Measurements from ENCODE around the gene FAM236C. TPM values are rescaled to one million over a fixed set of nuclear protein-coding genes. Genes with fewer than 3 reads are reported as not detected.
"Not testable (repeated sequence)": the region's sequence is repeated elsewhere in the genome, so short reads cannot be mapped to it uniquely, and the experiment has no call there.

Gene FAM236C
- not detected for total RNA-seq
- not detected for polyA plus RNA-seq
- long read RNA-seq, donor 1: 0 reads
- long read RNA-seq, donor 2: 0 reads

DNA sequence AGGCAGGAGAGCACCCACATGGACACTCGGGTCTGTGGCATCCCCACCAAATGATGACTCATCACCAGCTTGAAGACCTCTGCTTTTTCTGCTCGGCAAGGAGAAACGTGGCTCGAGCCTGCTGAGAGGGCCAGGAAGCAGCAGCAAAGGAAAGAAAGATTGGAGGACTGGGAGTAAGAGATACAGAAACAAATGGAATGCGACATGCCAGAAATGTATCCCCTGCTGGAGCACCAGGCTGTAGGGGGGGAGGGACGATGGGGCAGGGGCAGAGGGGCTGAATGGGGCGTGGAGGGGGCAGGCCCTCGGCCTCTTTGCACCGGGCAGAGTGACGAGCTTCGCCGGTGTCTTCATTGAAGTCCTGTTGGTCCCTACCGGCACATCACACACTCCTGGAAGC, at the start of gene FAM236C:
FAM236C (plus strand) TSS at position 301 of the 400 bp plus-strand sequence. CDS start 100 bp downstream, outside the sequence.
- no CpG with 5 or more reads among the region's 13 CpGs for WGBS, 5 donors
- intact Hi-C loops (cut with DNase I; ENCODE audit: low total_unique reads); H3K27me3 ChIP-seq (replicated peaks in 1 of 7); H3K36me3 ChIP-seq; H3K9me3 ChIP-seq; H3K4me1 ChIP-seq; DNase-seq; H3K4me3 ChIP-seq; H3K27ac ChIP-seq: not testable (repeated sequence)

DNA sequence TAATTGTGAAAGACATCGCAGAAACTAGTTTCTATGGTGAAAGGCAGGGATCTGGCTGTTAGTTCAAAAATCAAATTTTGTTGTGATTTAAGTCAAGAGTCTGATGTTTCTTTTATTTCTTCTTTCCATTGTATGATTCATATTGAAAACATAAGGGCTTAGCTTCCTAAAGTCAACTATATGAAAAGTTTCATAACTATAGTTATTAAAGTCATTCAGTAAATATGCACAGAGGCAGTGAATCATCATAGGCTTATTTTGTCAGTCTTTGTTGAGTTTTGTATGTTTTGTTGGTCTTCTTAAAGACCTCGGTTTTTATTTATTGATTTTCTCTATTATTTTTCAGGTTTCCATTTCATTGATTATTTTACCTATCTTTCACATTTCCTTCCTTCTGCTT, 29.5 kb upstream of the FAM236C start:
- intact Hi-C loops (cut with DNase I; ENCODE audit: low total_unique reads); H3K27ac ChIP-seq; H3K27me3 ChIP-seq (replicated peaks in 1 of 7); DNase-seq; H3K4me3 ChIP-seq; H3K36me3 ChIP-seq; H3K9me3 ChIP-seq; H3K4me1 ChIP-seq: not testable (repeated sequence)
- WGBS, 5 donors: no CpG with 5 or more reads among the region's 2 CpGs

DNA sequence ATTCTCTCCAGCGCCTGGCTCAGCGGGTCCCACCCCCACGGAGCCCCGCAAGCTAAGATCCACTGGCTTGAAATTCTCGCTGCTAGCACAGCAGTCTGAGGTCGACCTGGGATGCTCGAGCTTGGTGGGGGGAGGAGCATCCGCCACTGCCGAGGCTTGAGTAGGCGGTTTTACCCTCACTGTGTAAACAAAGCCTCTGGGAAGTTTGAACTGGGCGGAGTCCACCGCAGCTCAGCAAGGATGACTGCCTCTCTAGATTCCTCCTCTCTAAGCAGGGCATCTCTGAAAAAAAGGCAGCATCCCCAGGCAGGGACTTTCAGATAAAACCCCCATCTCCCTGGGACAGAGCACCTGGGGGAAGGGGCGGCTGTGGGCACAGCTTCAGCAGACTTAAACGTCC, 22.7 kb upstream of the FAM236C start:
- H3K27me3 ChIP-seq (replicated peaks in 1 of 7); H3K36me3 ChIP-seq; DNase-seq; H3K4me1 ChIP-seq; H3K9me3 ChIP-seq; H3K4me3 ChIP-seq; H3K27ac ChIP-seq; intact Hi-C loops (cut with DNase I; ENCODE audit: low total_unique reads): not testable (repeated sequence)
- no CpG with 5 or more reads among the region's 14 CpGs for WGBS, 5 donors

DNA sequence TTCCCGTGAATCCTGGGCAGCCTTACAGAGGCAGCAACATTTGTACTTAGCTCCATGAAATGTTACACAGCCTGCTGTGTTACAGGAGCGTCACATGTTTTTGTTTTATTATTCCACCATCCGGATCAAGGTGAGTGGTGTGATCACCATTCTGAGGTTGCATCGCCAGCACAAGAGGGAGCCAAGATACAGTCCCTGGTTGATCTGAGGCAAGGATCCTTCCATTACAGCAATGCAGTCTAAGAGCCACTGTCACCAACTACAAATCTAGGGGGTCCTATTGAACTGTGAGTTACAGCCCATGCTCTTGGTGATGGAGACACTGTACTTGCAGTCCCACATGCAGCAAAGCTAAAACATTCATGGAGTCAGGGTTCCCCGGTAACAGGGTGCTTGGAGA, 3.7 kb downstream of the FAM236C start:
- H3K27me3 ChIP-seq (replicated peaks in 1 of 7); H3K9me3 ChIP-seq; H3K27ac ChIP-seq; H3K4me3 ChIP-seq; H3K4me1 ChIP-seq; H3K36me3 ChIP-seq; intact Hi-C loops (cut with DNase I; ENCODE audit: low total_unique reads): not testable (repeated sequence)
- DNase-seq: peak; percentile 17
- WGBS, 5 donors: 81 to 100% (median 93%) methylated on average over 1 to 3 of the region's 5 CpGs; no CpG with 5 or more reads in 1 of the 5 donors

DNA sequence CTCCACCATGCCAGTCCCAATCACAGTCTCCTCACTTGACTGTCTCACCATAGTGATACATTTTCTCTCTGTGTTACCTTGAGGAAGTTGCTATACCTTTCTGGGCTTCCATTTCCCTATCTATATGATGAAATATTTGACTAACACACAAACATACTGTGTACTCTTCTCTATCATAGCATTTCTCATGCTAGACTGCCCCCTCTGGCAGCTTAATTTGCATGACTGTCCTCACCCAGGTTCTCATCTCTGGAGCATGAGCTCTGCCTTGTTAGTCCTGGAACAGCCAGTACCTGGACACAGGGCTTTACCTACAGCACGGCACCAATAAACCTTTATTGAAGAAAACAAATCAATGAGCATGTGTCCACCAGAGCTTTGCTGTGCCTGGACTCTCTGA, 19.9 kb downstream of the FAM236C start:
- H3K27ac ChIP-seq; H3K4me1 ChIP-seq; H3K9me3 ChIP-seq; intact Hi-C loops (cut with DNase I; ENCODE audit: low total_unique reads); H3K27me3 ChIP-seq (replicated peaks in 1 of 7); H3K36me3 ChIP-seq; H3K4me3 ChIP-seq; DNase-seq: not testable (repeated sequence)
- WGBS, 5 donors: no CpG with 5 or more reads among the region's 1 CpG

DNA sequence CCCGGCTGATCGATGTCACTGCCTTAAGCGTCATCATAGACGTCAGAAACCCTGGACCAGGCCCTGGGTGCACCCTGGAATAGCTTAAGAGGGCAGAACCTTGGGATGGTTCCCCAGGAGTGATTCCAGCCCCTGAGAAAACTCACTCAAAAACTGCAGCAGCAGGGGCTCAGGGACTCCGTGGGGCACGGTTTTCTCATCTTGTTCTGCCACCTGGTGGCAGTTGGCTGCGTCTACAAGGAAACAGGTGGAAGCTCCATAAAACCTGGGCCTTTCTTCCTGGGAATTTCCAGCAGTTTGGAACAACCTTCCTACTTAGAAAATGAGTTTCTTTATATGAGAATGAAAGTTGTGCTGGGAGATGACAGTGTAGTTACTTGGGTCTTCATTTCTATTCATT, 24.0 kb downstream of the FAM236C start:
- H3K27ac ChIP-seq; H3K27me3 ChIP-seq (replicated peaks in 1 of 7); H3K36me3 ChIP-seq; intact Hi-C loops (cut with DNase I; ENCODE audit: low total_unique reads); DNase-seq; H3K4me1 ChIP-seq; H3K4me3 ChIP-seq; H3K9me3 ChIP-seq: not testable (repeated sequence)
- WGBS, 5 donors: no CpG with 5 or more reads among the region's 7 CpGs

DNA sequence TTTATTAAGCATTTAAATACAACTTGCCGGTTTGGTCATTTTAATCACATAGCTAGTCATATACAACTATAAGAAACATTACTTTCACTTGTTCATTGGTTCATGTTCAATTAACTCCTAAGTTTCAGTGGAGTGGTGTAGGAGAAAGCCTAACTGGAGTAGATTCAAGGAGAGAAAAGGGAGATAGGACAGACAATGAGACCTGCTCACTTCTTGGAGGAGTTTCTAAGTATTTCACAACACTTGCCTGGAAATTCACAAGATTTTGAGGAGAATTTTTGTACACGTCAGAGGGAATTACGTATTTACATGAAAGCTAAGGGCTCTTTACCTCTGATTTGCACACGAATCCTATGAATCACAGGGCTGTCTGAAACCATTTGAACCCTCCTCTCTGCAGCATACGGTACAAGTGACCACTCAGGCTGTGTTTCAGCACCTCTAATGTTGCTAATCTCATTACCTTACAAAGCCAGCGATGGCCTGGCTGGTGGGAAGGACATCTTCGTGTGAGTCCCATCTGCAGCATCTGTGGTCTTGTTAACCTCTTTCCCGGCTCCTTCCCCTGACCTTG, 24.6 kb downstream of the FAM236C start:
- DNase-seq; H3K9me3 ChIP-seq; H3K27ac ChIP-seq; H3K27me3 ChIP-seq (replicated peaks in 1 of 7); H3K4me3 ChIP-seq; intact Hi-C loops (cut with DNase I; ENCODE audit: low total_unique reads); H3K4me1 ChIP-seq; H3K36me3 ChIP-seq: not testable (repeated sequence)
- WGBS, 5 donors: no CpG with 5 or more reads among the region's 8 CpGs

DNA sequence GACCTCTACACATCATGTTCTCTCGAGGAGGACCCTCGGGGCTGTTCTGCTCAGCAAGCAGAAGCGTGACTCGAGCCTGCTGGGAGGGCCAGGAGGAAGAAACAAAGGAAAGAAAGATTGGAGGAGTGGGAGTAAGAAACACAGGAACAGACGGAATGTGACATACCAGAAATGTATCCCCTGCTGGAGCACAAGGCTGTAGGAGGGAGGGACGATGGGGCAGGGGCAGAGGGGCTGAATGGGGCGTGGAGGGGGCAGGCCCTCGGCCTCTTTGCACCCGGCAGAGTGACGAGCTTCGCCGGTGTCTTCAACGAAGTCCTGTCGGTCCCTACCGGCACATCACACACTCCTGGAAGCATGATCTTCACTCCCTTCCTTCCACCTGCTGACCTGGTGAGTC, 25.5 kb downstream of the FAM236C start, which contains the start of gene FAM236A:
FAM236A (plus strand) TSS at position 301 of the 400 bp plus-strand sequence; CDS start at position 358, 57 bp downstream.
- H3K4me3 ChIP-seq; H3K36me3 ChIP-seq; intact Hi-C loops (cut with DNase I; ENCODE audit: low total_unique reads); H3K27me3 ChIP-seq (replicated peaks in 1 of 7); H3K27ac ChIP-seq; H3K9me3 ChIP-seq; H3K4me1 ChIP-seq; DNase-seq: not testable (repeated sequence)
- WGBS, 5 donors: no CpG with 5 or more reads among the region's 15 CpGs

DNA sequence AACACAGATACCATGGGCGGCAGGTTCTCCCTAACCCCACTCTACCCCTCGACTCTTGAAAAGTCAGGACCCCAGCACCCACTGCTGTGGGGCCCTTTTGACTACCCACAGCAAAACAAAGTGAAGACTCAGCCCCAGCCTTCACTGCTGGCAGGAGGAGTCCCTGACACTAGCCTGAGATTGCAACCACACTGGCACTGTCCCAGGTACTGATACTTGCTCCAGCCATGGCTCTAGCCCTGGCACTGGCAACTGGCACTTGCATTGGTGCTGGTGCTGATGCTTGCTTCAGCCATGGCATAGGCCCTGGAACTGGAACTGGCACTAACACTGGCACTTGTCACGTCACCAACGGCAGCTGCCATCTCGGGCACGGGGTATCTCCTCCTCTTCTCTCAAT, 29.9 kb downstream of the FAM236C start:
- H3K27me3 ChIP-seq (replicated peaks in 1 of 7); DNase-seq; H3K4me3 ChIP-seq; H3K9me3 ChIP-seq; H3K4me1 ChIP-seq; intact Hi-C loops (cut with DNase I; ENCODE audit: low total_unique reads); H3K27ac ChIP-seq; H3K36me3 ChIP-seq: not testable (repeated sequence)
- WGBS, 5 donors: no CpG with 5 or more reads among the region's 6 CpGs

DNA sequence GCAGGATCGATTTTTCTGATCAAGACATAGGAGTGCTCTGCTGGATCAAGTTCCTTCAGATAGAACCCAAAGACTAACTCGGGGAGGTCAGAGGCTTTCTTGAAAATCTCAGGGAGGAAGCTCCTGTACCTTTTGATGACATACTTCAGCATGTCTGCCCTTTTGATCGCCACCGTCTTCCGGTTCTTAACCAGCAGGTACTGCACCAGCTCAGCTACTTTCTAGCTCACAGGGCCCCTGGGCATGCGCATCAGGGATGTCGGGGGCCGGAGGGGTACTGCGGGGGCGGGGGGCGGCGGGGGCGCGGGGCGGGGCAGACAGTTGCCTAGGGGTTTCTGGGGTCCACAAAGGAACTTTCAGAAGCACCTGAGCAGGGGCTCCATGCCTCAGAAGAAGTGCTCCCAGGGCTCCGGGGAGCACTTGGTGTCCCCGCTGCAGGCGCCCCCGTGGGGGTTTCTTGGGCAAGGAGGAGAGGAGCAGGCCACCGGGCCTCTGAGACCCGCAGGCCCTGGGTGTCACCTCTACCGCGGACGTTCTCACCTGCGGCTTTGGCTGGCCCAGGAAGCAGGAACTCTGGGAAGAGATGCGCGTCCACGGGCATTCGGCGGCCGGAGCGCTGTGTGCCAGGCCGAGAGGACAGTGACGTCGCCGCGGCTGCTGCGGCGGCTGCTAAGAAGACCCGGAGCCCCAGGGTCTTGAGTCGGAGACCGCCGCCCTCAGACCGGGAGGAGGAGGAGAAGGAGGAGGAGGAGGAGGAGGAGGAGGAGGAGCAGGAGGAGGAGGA, 30.8 kb downstream of the FAM236C start:
- H3K36me3 ChIP-seq; H3K27ac ChIP-seq; DNase-seq; intact Hi-C loops (cut with DNase I; ENCODE audit: low total_unique reads); H3K4me1 ChIP-seq; H3K4me3 ChIP-seq; H3K9me3 ChIP-seq; H3K27me3 ChIP-seq (replicated peaks in 1 of 7): not testable (repeated sequence)
- WGBS, 5 donors: no CpG with 5 or more reads among the region's 44 CpGs

DNA sequence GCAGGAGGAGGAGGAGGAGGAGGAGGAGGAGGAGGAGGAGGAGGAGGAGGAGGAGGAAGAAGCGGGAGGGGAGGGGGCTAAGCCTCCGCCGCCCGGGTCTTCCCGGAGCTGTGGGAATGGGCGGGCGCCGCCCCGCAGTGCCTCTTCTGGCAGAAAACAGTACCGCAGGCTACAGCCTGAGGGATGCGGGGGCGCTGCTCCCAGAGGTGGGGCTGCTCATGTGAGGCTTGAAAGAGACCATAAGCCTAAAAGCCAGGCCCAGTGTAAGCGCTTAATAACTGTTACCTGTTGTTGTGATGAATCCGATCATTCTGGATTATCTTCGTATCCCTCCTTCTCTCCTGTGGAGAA, 31.4 kb downstream of the FAM236C start, which contains the start of gene DMRTC1:
DMRTC1 (minus strand) TSS at position 19 of the 351 bp plus-strand sequence. CDS start 68,143 bp downstream, outside the sequence.
- H3K9me3 ChIP-seq; H3K4me3 ChIP-seq; intact Hi-C loops (cut with DNase I; ENCODE audit: low total_unique reads); H3K27ac ChIP-seq; H3K36me3 ChIP-seq; H3K27me3 ChIP-seq (replicated peaks in 1 of 7); H3K4me1 ChIP-seq; DNase-seq: not testable (repeated sequence)
- WGBS, 5 donors: no CpG with 5 or more reads among the region's 15 CpGs
